Gastrocnemius medialis (tissue), 4 donors: Measurements from ENCODE around the gene IRF3. TPM values are rescaled to one million over a fixed set of nuclear protein-coding genes. Genes with fewer than 3 reads are reported as not detected.

ENCODE experiments used
- ATAC-seq, 2 donors: fragments of 150-250 bp; one replicate each; pipeline ENCODE4 v1.9.1; 2016
- DNase-seq, 2 donors: peaks; one replicate each; pipeline ENCODE4 v3.0.0-alpha.2; 2019
- H3K27ac ChIP-seq, 4 donors: fragments of 200-600 bp; sonication (generic); 1 replicate in 1 of 4; 2 replicates in 3 of 4; pipeline ENCODE4 v1.5.1; 2016 to 2018; ENCODE audit warnings: mild to moderate bottlenecking in 2 of 4, moderate library complexity in 1 of 4
- H3K27me3 ChIP-seq, 3 donors: fragments of 200-600 bp; sonication (generic) in 2 of 3; 1 replicate in 1 of 3; 2 replicates in 2 of 3; pipeline versions ENCODE4 v1.5.1 to v1.6.0; 2016 to 2019; ENCODE audit warnings: mild to moderate bottlenecking in 1 of 3, moderate library complexity in 1 of 3
- H3K36me3 ChIP-seq, 2 donors: fragments of 200-600 bp; sonication (generic) in 1 of 2; one replicate each; pipeline ENCODE4 v1.5.1; 2017 to 2018
- H3K4me1 ChIP-seq, 2 donors: fragments of 200-600 bp; sonication (generic) in 1 of 2; one replicate each; pipeline ENCODE4 v1.5.1; 2016 to 2017; ENCODE audit warnings: mild to moderate bottlenecking in 2 of 2
- H3K4me3 ChIP-seq, 4 donors: fragments of 200-600 bp; sonication (generic) in 3 of 4; 1 replicate in 1 of 4; 2 replicates in 3 of 4; pipeline ENCODE4 v1.5.1; 2016 to 2019; ENCODE audit warnings: mild to moderate bottlenecking in 2 of 4
- H3K9me3 ChIP-seq, 3 donors: fragments of 200-600 bp; sonication (generic) in 2 of 3; 1 replicate in 1 of 3; 2 replicates in 2 of 3; pipeline ENCODE4 v1.5.1; 2016 to 2019
- CTCF ChIP-seq, 5 experiments: fragments of 450-650 bp in 3 of 5; fragments of 200-600 bp in 2 of 5; sonication (generic) in 2 of 5; IDR thresholded peaks in 4 of 5; conservative IDR thresholded peaks in 1 of 5; 1 replicate in 4 of 5; 2 replicates in 1 of 5; pipeline ENCODE4 v1.5.1; 2016 to 2019; ENCODE audit warnings: antibody characterized with exemption in 5 of 5, mild to moderate bottlenecking in 3 of 5, moderate library complexity in 3 of 5
- POLR2A ChIP-seq, 2 donors: fragments of 450-650 bp; IDR thresholded peaks; one replicate each; pipeline ENCODE4 v1.6.1; 2017; ENCODE audit warnings: antibody characterized with exemption in 2 of 2, mild to moderate bottlenecking in 2 of 2, moderate library complexity in 2 of 2
- in situ Hi-C, 4 donors: fragments of 200-750 bp; cut with MboI; loops; one replicate each; pipeline versions ENCODE4 v1.15.0 to v1.8.0; 2017; ENCODE audit warnings: low sequenced_read_pairs in 4 of 4
- intact Hi-C: fragments of 100-400 bp; cut with DNase I; formaldehyde crosslinking; loops from one replicate; pipeline ENCODE4 v1.15.1; 2023; ENCODE audit warnings: low total_unique reads
- total RNA-seq, 4 donors: library from RNA; depleted of rRNA; stranded (reverse); fragments of >200 nt; gene quantifications; one replicate each; pipeline versions ENCODE4 v1.1.0 to v1.2.3, GENCODE V29; 2016

Gene IRF3
- total RNA-seq, 4 donors from 2014 or later, result 11.0 to 18.6 (median 13.7) TPM

- in situ Hi-C loops (loop anchor here in 1 of 4 donors (5.0 to 10.0 kb wide), 2 partner anchors 104 to 172 kb away; no protein-coding TSS in a partner anchor), intact Hi-C loops (loop anchor here (2.0 to 5.0 kb wide), 4 partner anchors 87 to 687 kb away; partner anchors contain the start of genes AP2A1, GYS1, PRR12 and RUVBL2)
- peak overlapping the region; percentile 29 to 92 (median 42) for H3K4me3 ChIP-seq
- TF ChIP-seq POLR2A (IDR thresholded peaks at IDR 0.05), result peak; percentile 27 to 37
- no peak for TF ChIP-seq CTCF (IDR thresholded peaks at IDR 0.05 in 4 of 5, conservative IDR thresholded peaks at IDR 0.05 in 1 of 5)
- ATAC-seq, result peak; percentile 17 to 26
- DNase-seq, result peak; percentile 79 to 91
- H3K36me3 ChIP-seq, result peaks cover 0 to 33% of the 10 kb centered on the region in 2 donors
- no peaks in the 10 kb centered on the region for H3K27me3 ChIP-seq
- H3K27ac ChIP-seq, result peak overlapping the region; percentile 98 to 100 (median 99)
- H3K4me1 ChIP-seq, result peaks cover 36 to 48% of the 10 kb centered on the region in 2 donors
- H3K9me3 ChIP-seq, result no peaks in the 10 kb centered on the region
Measured at GRCh38 chr19:49678985-49679770, 13.5 kb upstream of the IRF3 start.

GRCh38 chr19:49677901-49678674 is 12.4 kb upstream of the IRF3 start:
- no peak for ATAC-seq
- DNase-seq, result peak; percentile 41 to 69
- H3K27me3 ChIP-seq, result no peaks in the 10 kb centered on the region
- in situ Hi-C loops, result loop anchor here in 1 of 4 donors (5.0 to 10.0 kb wide), 2 partner anchors 103 to 171 kb away; no protein-coding TSS in a partner anchor
- intact Hi-C loops, result loop anchor here (1.0 to 5.0 kb wide), 9 partner anchors 38 to 686 kb away; partner anchors contain the start of genes AKT1S1, ALDH16A1, AP2A1 and GYS1
- peaks cover 36 to 48% of the 10 kb centered on the region in 2 donors for H3K4me1 ChIP-seq
- peak overlapping the region; percentile 98 to 100 (median 99) for H3K27ac ChIP-seq
- peak overlapping the region; percentile 78 to 99 (median 95) for H3K4me3 ChIP-seq
- TF ChIP-seq POLR2A (IDR thresholded peaks at IDR 0.05), result no peak
- TF ChIP-seq CTCF (IDR thresholded peaks at IDR 0.05 in 4 of 5, conservative IDR thresholded peaks at IDR 0.05 in 1 of 5), result peak; percentile 49 to 87 (median 70)
- H3K9me3 ChIP-seq, result no peaks in the 10 kb centered on the region
- peaks cover 0 to 22% of the 10 kb centered on the region in 2 donors for H3K36me3 ChIP-seq

DNA sequence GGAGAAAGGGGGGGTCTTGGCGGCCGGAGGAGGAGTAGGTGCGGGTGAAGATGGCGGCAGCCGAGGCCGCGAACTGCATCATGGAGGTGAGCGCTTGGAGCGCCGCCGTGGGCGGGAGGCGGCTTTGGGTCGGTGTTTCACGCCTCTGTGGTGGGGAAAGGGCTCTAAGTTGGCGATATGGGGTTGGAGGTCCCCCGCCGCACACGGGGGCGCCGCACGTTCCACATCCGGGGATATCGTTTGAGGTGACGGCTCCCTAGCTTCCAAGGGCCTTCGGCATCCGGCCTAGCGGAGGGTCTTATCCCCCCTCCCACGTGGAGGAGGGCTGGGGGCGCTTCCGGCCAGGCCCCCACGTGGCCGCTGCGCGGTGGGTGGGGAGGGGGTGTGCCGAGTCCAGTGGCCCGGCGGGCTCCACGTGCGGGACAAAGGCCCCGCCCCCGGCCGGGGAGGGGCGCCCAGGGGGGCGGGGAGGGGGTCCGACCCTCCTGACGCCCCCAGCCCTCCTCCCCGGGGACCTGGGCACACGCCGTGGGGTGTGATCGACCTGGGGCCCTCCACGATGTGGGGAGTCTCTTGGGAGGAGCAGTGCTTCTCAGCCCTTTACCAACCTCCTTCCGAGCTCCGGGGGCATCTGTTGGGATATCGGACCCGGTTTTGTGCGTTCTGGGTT is 11.7 kb upstream of the IRF3 start, which contains the start of gene PRMT1:
Gene PRMT1 (plus strand): TSS at position 41 of the 670 bp plus-strand sequence. CDS start 10 bp downstream, at position 51.
- H3K27ac ChIP-seq, result peak within 1 kb of the TSS; percentile 98 to 100 (median 99)
- no peaks in the 10 kb centered on the region for H3K27me3 ChIP-seq
- H3K36me3 ChIP-seq, result peaks cover 0 to 15% of the 10 kb centered on the region in 2 donors
- H3K4me1 ChIP-seq, result peaks cover 36 to 48% of the 10 kb centered on the region in 2 donors
- no peaks in the 10 kb centered on the region for H3K9me3 ChIP-seq
- peak within 1 kb of the TSS; percentile 78 to 99 (median 95) for H3K4me3 ChIP-seq
- intact Hi-C loops (loop anchor here (1.0 to 5.0 kb wide), 8 partner anchors 37 to 685 kb away; partner anchors contain the start of genes AKT1S1, ALDH16A1, GYS1 and PRR12), in situ Hi-C loops (loop anchor here in 1 of 4 donors (5.0 to 10.0 kb wide), 2 partner anchors 103 to 170 kb away; no protein-coding TSS in a partner anchor)
- ATAC-seq, result peak in 1 of 2 donors; percentile 16
- TF ChIP-seq CTCF (IDR thresholded peaks at IDR 0.05 in 4 of 5, conservative IDR thresholded peaks at IDR 0.05 in 1 of 5) (no peak), POLR2A (IDR thresholded peaks at IDR 0.05) (peak; percentile 98 to 99)
- peak; percentile 46 to 47 for DNase-seq
